HS-27A (cell line): ENCODE measurements around the gene NENF.
A peak's percentile ranks its signal among the peaks of the same experiment; 100 is the strongest.
"Not testable (repeated sequence)": the region's sequence is repeated elsewhere in the genome, so short reads cannot be mapped to it uniquely, and the experiment has no call there.

Experiments used
- DNase-seq: peaks from one replicate; pipeline ENCODE4 v3.0.0-alpha.2; 2012; ENCODE audit warnings: low read depth, missing footprints

NENF gene

DNA sequence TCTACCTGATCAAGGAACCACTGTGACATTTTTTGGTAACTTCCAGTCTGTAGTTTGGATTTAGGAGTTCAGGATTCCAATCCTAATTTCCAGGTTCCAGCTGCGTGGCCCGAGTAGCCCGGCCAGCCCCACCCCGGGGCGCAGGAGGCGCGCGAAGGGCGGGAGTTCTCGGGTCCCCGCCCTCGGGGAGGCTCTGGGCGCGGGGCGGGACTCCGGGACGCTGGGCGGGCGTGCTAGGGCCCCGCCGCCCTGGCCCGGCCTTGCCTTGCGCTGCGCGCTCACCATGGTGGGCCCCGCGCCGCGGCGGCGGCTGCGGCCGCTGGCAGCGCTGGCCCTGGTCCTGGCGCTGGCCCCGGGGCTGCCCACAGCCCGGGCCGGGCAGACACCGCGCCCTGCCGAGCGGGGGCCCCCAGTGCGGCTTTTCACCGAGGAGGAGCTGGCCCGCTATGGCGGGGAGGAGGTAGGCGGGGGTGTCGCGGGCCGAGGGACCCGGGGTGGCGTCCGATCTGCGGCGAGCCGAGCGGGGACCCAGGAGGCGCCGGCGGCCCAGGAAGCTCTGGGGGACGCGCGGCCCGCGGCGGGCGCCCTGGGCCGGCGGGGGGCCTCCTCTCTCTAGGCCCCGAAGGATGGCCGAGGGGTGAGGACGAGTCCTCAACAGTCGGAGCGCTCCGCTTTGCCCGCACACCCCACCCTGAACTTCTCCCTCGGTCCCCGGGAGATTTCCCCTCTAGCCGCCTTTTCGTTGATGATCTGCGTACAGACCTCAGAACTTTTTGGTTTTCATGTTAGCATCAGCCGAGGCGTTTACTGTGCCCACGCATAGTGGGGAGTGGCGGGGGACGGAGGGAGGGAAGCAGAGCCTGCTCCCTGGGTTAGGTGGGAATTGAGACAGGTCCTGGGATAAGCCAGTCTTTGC, at the start of gene NENF:
Gene NENF (plus strand): TSS at position 260 of the 916 bp plus-strand sequence. CDS start 24 bp downstream, at position 284.
- peak; percentile 35 for DNase-seq

DNA sequence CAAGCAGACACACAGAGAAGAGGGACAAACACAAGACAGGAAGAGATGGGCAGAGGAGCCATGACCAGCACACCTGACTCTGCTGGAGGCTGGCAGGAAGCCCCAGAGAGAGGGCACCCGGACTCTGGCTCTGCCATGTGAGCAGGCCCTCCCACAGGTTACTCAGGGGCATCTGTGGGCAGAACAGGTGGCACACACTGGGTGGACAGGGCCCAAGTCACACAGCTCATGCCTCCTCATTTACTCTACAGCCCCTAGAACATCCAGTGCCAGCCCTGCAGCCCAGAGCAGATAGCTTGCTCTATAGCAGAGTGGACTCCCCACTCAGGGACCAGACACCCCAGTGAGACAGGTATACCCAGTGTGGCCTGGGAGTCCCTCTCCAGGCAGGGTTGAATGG, 46.7 kb upstream of the NENF start:
- DNase-seq, result no peak

DNA sequence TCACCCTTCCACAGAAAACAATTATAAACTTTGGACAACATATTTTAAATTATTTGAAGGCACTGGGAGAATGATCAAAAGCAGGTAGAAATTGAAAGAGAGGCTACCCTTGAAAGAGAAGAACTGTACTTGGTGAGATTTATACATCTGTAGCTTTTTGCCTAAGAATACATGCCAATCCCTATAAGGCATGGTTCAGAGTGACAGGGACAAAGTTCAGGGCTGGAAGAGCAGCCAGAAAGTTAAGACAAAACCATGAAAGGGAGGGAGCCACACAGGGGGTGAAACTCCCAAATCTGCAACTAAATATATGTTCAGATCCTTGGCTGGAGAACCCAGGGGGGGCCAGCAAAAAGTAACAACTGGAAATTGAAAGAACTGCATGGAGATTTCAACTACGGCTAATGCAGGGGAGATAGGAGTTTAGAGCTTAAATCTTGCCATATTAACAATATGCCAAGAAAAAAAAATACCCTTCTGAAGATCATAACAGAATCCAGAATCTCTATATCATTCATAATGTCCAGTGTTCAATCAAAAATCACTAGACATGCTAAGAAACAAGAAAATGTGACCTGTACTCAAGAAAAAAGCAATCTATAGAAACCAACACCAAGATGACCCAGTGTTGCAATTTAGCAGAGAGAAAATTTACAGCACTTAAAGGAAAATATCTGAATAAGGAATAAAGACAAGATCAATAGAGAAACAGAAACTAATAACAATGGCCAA, 43.6 kb upstream of the NENF start:
- no peak for DNase-seq

- not testable (repeated sequence) for DNase-seq
These were observed 36.9 kb upstream of the NENF start for GRCh38 chr1:212395678-212396437.

GRCh38 chr1:212396638-212397037, 36.1 kb upstream of the NENF start:
- no peak for DNase-seq

GRCh38 chr1:212397171-212397570, 35.5 kb upstream of the NENF start:
- no peak for DNase-seq

DNA sequence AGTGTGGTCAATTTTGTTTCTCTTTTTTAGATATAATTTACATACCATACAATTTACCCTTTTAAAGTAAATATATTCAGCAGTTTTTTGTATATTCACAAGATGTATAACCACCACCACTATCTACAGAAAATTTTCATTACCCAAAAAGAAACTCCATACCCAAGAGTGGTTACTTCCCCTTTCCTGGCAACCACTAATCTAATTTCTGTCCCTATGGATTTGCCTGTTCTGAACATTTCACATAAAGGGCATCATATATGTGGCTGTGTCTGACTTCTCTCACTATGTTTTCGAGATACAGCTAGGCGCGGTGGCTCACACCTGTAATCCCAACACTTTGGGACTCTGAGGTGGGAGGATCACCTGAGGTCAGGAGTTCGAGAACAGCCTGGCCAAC, 31.7 kb upstream of the NENF start:
- DNase-seq, result no peak

DNA sequence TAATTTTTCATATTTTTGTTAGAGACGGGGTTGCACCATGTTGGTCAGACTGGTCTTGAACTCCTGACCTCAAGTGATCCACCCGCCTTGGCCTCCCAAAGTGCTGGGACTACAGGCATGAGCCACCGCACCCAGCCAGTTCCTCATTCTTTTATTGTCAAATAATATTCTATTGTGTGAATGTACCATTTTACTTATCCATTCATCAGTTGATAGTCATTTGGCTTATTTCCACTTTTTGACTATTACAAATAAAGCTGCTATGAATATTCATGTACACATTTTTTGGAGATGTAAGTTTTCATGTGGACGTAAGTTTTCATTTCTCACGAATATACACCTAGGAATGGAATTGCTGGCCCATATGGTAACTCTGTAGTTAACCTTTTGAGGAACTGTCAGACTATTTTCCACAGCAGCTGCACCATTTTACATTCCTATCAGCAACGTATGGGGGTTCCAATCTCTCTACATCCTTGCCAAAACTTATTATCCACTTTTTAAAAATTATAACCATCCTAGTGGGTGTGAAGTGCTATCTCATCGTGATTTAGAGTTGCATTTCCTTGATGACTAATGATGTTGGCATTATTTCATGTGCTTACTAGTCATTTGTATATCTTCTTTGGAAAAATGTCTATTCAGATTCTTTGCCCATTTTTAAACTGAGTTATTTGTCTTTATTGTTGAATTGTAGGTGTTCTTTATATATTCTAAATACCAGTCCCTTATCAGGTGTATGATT, 30.7 kb upstream of the NENF start:
- DNase-seq, result peak; percentile 27

DNA sequence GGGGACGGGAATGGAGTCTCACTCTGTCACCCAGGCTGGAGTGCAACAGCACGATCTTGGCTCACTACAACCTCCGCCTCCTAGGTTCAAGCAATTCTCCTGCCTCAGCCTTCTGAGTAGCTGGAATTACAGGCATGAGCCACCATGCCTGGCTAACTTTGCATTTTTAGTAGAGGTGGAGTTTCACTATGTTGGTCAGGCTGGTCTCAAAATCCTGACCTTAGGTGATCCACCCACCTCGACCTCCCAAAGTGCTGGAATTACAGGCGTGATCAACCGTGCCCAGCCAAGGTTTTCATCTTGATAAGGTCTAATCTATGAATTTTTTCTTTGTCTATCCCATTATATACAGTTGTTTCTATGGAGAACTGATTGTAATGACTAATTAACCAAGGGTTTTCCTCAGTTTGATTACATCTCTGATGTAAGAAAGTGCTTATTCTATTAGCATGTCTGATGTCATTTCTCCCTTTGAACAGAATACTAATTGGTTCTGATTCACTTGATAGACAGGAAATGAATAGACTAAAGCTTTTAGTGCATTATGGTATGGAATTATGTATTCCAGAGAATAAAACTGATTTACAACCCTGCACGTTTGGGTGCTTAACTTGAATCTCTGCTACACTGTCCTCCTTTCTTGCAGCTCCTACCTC, 29.9 kb upstream of the NENF start:
- DNase-seq, result no peak

DNA sequence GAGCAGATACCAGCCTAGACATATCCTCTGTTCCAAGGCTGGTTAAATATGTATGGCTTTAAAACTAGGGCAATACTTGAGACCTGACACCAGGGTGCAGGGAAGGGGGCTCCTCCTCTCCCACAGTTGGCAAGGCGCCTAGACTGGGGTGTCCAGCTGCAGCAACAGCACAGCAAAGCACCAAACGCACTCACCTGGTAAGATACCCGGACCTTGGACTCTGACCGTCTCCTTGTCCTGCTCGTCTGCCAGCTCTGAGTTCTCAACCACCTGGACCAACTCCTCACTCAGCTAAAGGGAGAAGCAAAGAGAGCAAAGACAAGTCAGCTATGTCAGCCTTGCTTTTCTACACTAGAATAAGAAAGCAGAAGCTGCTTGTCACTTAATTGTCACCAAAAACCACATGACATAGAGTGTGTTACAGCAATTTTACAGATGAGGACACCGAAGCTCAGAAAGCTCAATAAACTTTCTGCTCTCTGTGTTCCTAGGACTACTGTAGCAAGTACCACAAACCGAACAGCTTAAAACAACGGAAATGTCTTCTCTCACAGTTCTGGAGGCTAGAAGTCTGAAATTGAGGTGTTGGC, 22.4 kb upstream of the NENF start:
- DNase-seq, result no peak

DNA sequence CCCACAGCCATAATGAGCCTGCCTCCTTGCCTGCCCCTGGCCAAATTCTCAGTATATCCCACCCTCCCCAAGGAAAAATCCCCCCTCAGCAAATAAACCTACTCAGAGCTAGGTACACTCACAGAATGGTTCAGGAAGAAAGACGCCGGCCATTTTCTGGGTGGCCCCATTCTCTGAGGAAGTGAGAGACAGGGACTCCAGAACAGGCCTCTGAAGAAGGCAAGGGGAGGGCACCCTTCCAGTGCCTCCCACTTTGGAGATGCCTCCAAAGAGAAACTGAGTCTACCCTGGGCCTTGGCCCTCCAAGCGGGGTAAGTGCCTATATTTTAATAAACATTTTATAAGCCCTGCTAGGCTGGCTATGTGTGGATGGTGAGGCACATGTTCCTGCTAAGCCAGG, 20.3 kb upstream of the NENF start:
- no peak for DNase-seq

GRCh38 chr1:212413902-212414327, 18.8 kb upstream of the NENF start:
- no peak for DNase-seq

DNA sequence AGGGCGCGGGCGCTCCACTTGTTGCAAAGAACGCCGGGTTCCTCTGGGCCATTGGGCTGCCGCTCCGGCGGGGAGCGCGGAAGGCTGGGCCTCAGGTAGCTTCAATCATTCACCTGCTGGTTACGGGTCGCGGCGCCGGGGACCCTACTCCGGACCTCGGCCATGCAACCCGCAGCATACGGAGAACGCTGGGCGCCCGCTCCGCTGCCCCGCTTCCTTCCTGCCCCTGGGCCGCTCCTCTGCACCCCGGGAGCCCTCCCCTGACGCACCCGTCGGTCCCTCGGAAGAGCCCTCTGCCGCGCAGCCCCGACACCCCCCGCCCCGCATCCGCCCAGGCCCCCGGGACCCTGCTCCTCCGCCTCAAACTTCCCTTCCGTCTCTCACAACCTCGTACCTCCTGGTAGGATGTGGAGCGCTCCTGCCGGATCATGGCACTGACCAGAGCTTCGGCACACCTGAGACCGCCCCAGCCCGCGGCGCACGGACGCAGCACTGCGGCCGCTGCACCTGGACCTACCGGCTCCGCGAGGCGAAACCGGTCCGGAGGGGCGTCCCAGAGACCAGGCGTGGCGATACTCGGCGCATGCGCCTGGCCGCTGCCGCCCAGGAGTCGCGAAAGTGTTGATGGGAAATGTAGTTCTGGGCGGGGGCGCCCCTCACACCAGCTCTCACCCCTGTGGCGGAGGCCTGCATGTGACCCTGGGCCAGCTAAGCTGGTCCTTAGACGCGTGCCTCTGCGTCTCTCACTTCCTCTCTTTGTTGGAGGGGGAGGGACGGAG, 18.2 kb upstream of the NENF start, which contains the start of gene PACC1:
Gene PACC1 (minus strand): TSS at position 559 of the 779 bp plus-strand sequence. CDS start 129 bp downstream, at position 430.
- peak; percentile 45 for DNase-seq

GRCh38 chr1:212415107-212415841, 17.4 kb upstream of the NENF start:
- no peak for DNase-seq

DNA sequence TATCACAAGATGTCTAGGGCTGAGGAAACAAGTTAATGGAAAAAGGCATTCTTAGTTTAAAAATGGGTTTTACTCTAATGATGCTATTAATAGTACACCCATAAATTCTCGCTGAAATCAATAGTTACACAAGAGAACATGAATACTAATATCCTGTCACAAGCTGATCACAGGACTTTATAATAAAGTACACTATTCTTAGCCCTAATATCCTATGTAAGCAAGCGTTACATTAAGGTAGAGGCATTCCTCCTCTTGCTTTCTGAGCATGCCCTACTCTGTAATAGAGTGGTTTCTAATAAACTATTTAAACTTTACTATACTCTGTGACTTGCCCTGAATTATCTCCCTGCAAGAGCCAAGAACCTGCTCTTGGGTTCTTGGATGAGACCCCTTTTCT, 11.6 kb upstream of the NENF start:
- DNase-seq, result no peak

DNA sequence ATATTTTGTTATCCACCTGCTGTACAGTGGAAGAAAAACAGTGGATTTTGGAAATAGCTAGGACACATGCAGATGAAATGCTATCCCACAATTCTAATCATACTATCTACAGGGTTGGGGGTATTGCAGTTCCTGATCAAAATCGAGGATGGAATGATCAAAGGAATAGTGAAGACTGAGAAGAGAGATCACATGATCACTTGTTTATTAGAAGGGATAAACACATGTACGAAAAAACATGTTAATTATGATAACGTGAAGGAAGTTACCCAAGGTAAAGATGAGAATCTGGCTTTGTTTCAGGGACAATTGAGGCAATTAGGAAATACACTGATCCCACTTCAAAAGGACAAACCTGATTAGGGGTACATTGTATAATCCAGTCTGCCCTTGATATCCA, 8.8 kb upstream of the NENF start:
- no peak for DNase-seq

- DNase-seq, result no peak
These were observed 4.2 kb upstream of the NENF start for GRCh38 chr1:212428496-212428895.

DNA sequence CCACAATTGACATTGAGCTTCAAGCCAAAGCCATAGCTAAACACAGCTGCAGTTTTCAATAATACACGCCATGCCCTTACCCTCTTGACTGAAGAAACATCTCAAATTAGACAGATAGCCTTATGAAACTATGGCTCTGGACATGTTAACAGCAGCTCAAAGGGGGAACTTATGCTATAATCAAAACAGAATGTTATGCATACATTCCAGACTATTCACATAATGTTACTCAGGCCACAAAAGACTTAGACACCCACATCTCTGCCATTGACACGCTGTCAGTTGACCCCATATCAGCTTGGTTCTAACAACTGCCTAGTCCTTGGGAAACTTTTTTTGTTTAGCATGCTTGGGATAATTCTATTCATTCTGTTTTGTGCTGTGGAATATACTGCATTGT, 2.3 kb upstream of the NENF start:
- no peak for DNase-seq

- no peak for DNase-seq
These were observed 1.7 kb upstream of the NENF start for GRCh38 chr1:212430955-212431394.
